H1 (cell line): Measurements from ENCODE around the gene ELOVL1. TPM values are rescaled to one million over a fixed set of nuclear protein-coding genes. Genes with fewer than 3 reads are reported as not detected.
A peak's percentile ranks its signal among the peaks of the same experiment; 100 is the strongest.

Experiments used
- CTCF ChIA-PET: fragments of 300-600 bp; sonication (Branson Sonifier 250); formaldehyde crosslinking; loops from one replicate; lab custom pipeline; 2021; ENCODE audit not compliant: partially characterized antibody; lab: Charles Lee
- POLR2A ChIA-PET: fragments of 300-600 bp; sonication (Branson Sonifier 250); formaldehyde crosslinking; loops from one replicate; lab custom pipeline; 2021; ENCODE audit warnings: inconsistent platforms; ENCODE audit not compliant: partially characterized antibody; lab: Charles Lee
- DNase-seq, 2 experiments: peaks; one replicate each; pipeline versions ENCODE4 v3.0.0 to v3.0.0-alpha.2; 2010 to 2022; ENCODE audit warnings: low spot score in 2 of 2, low read depth in 1 of 2, mixed read lengths in 1 of 2
- FAIRE-seq: peaks from 2 replicates; lab custom pipeline; 2011; peaks lifted over from hg19 to GRCh38; lab: Jason Lieb, UNC
- H2AFZ ChIP-seq: 2 replicates; pipeline ENCODE4 v1.8.1; 2012; ENCODE audit warnings: low read length, inconsistent platforms
- H2AK5ac ChIP-seq: 2 replicates; pipeline ENCODE4 v1.6.1; 2013; ENCODE audit warnings: low read depth, low read length
- H2BK120ac ChIP-seq: replicated peaks from 2 replicates; pipeline ENCODE3; 2013; ENCODE audit warnings: low read depth, low read length, inconsistent platforms
- H2BK12ac ChIP-seq: 2 replicates; pipeline ENCODE4 v1.6.1; 2013; ENCODE audit warnings: low read depth, low read length
- H2BK15ac ChIP-seq: 2 replicates; pipeline ENCODE4 v1.6.1; 2013; ENCODE audit warnings: low read length
- H2BK20ac ChIP-seq: 2 replicates; pipeline ENCODE4 v1.6.1; 2013; ENCODE audit warnings: low read length
- H2BK5ac ChIP-seq: 2 replicates; pipeline ENCODE4 v1.6.1; 2013; ENCODE audit warnings: low read depth, low read length
- H3K14ac ChIP-seq: 2 replicates; pipeline ENCODE4 v1.6.1; 2013; ENCODE audit warnings: inconsistent platforms; ENCODE audit not compliant: insufficient read length
- H3K18ac ChIP-seq: 2 replicates; pipeline ENCODE4 v1.6.1; 2013; ENCODE audit warnings: low read length; ENCODE audit errors: extremely low read depth
- H3K23ac ChIP-seq: 2 replicates; pipeline ENCODE4 v1.6.1; 2013; ENCODE audit warnings: inconsistent platforms; ENCODE audit not compliant: insufficient read length
- H3K23me2 ChIP-seq: 2 replicates; pipeline ENCODE4 v1.6.1; 2013; ENCODE audit warnings: low read depth, low read length
- H3K27ac ChIP-seq: 2 replicates; pipeline ENCODE4 v1.6.1; 2011; ENCODE audit warnings: low read depth, low read length, inconsistent platforms
- H3K27me3 ChIP-seq, 4 experiments: replicated peaks in 1 of 4; 1 replicate in 1 of 4; 2 replicates in 3 of 4; pipeline versions ENCODE4 v1.6.1 to v1.8.1; 2011 to 2013; ENCODE audit warnings: low read length in 3 of 4, mild to moderate bottlenecking in 3 of 4, inconsistent platforms in 2 of 4, mixed read lengths in 2 of 4, moderate library complexity in 1 of 4; ENCODE audit not compliant: control insufficient read depth in 3 of 4, insufficient read depth in 3 of 4; ENCODE audit errors: extremely low read depth in 1 of 4
- H3K36me3 ChIP-seq, 4 experiments: 2 replicates each; pipeline versions ENCODE4 v1.6.1 to v1.8.1; 2011 to 2013; ENCODE audit warnings: mild to moderate bottlenecking in 4 of 4, low read length in 3 of 4, moderate library complexity in 2 of 4, control low read depth in 1 of 4, inconsistent platforms in 1 of 4; ENCODE audit not compliant: insufficient read depth in 4 of 4, control insufficient read depth in 2 of 4
- H3K4ac ChIP-seq: replicated peaks from 2 replicates; pipeline ENCODE3; 2013; ENCODE audit warnings: low read length, low read depth, mixed read lengths, inconsistent platforms; ENCODE audit not compliant: insufficient read length
- H3K4me1 ChIP-seq, 4 experiments: replicated peaks in 1 of 4; 1 replicate in 1 of 4; 2 replicates in 3 of 4; pipeline versions ENCODE4 v1.6.1 to v1.8.1; 2011 to 2013; ENCODE audit warnings: low read length in 3 of 4, inconsistent platforms in 2 of 4, mixed read lengths in 1 of 4; ENCODE audit not compliant: insufficient read depth in 4 of 4, control insufficient read depth in 3 of 4
- H3K4me2 ChIP-seq, 2 experiments: 2 replicates each; pipeline versions ENCODE4 v1.6.1 to v1.8.1; 2011 to 2013; ENCODE audit warnings: low read depth in 2 of 2, low read length in 2 of 2, control low read depth in 1 of 2, inconsistent platforms in 1 of 2, mild to moderate bottlenecking in 1 of 2; ENCODE audit not compliant: insufficient read depth in 1 of 2
- H3K4me3 ChIP-seq, 4 experiments: fragments of 200-600, 300-600 bp in 1 of 4; sonication (generic), shearing (Covaris generic), sonication (Bioruptor Twin) in 1 of 4; 2 replicates each; pipeline versions ENCODE4 v1.5.1 to v1.8.1; 2011 to 2016; ENCODE audit warnings: low read length in 4 of 4, low read depth in 3 of 4, control low read depth in 2 of 4, inconsistent platforms in 2 of 4, mild to moderate bottlenecking in 2 of 4, mixed read lengths in 1 of 4, moderate library complexity in 1 of 4; ENCODE audit not compliant: insufficient read depth in 2 of 4; ENCODE audit errors: extremely low read depth in 1 of 4
- H3K56ac ChIP-seq: replicated peaks from 2 replicates; pipeline ENCODE3; 2013; ENCODE audit warnings: low read depth, mild to moderate bottlenecking, mixed read lengths, low read length, inconsistent platforms; ENCODE audit not compliant: insufficient read length
- H3K79me1 ChIP-seq: 2 replicates; pipeline ENCODE4 v1.6.1; 2013; ENCODE audit warnings: low read depth, low read length, control low read depth
- H3K79me2 ChIP-seq, 2 experiments: 2 replicates each; pipeline versions ENCODE4 v1.6.1 to v1.8.1; 2012 to 2013; ENCODE audit warnings: low read length in 2 of 2, mild to moderate bottlenecking in 2 of 2, inconsistent platforms in 1 of 2; ENCODE audit not compliant: insufficient read depth in 2 of 2, control insufficient read depth in 1 of 2
- H3K9ac ChIP-seq, 4 experiments: replicated peaks in 1 of 4; 1 replicate in 1 of 4; 2 replicates in 3 of 4; pipeline versions ENCODE4 v1.6.1 to v1.8.1; 2011 to 2013; ENCODE audit warnings: low read depth in 3 of 4, low read length in 3 of 4, control low read depth in 2 of 4, mild to moderate bottlenecking in 2 of 4, moderate library complexity in 2 of 4, inconsistent platforms in 1 of 4; ENCODE audit errors: extremely low read depth in 1 of 4
- H3K9me3 ChIP-seq, 2 experiments: 2 replicates each; pipeline versions ENCODE4 v1.6.1 to v1.8.1; 2012 to 2013; ENCODE audit warnings: mild to moderate bottlenecking in 2 of 2, moderate library complexity in 2 of 2, control low read depth in 1 of 2, inconsistent platforms in 1 of 2, low read depth in 1 of 2, low read length in 1 of 2, mixed read lengths in 1 of 2; ENCODE audit not compliant: insufficient read depth in 2 of 2
- H4K20me1 ChIP-seq, 2 experiments: replicated peaks in 1 of 2; 2 replicates each; pipeline versions ENCODE3 to v1.8.1; 2011 to 2013; ENCODE audit warnings: inconsistent platforms in 2 of 2, low read length in 2 of 2, mild to moderate bottlenecking in 1 of 2; ENCODE audit not compliant: insufficient read depth in 2 of 2, control insufficient read depth in 1 of 2
- H4K5ac ChIP-seq: 2 replicates; pipeline ENCODE4 v1.6.1; 2013; ENCODE audit warnings: low read length, low read depth, mixed read lengths, inconsistent platforms; ENCODE audit not compliant: insufficient read length
- H4K8ac ChIP-seq: 2 replicates; pipeline ENCODE4 v1.8.0; 2013; ENCODE audit warnings: mild to moderate bottlenecking, moderate library complexity, low read length, inconsistent platforms; ENCODE audit not compliant: insufficient read depth; ENCODE audit errors: extremely low read depth
- H4K91ac ChIP-seq: replicated peaks from 2 replicates; pipeline ENCODE3; 2013; ENCODE audit warnings: low read length, mixed read lengths, inconsistent platforms; ENCODE audit not compliant: insufficient read length
- BACH1 ChIP-seq: IDR thresholded peaks from 2 replicates; pipeline ENCODE4 v1.6.1; 2012; ENCODE audit warnings: low read length, improper control_type of control experiment
- CHD1 ChIP-seq: IDR thresholded peaks from 2 replicates; pipeline ENCODE4 v1.6.1; 2012; ENCODE audit warnings: low read depth, low read length, improper control_type of control experiment
- EGR1 ChIP-seq: IDR thresholded peaks from 2 replicates; pipeline ENCODE4 v1.6.1; 2011; ENCODE audit warnings: low read depth, low read length, borderline replicate concordance
- EP300 ChIP-seq, 2 experiments: IDR thresholded peaks; 1 replicate in 1 of 2; 2 replicates in 1 of 2; pipeline ENCODE4 v1.6.1; 2011 to 2012; ENCODE audit warnings: low read depth in 2 of 2, low read length in 2 of 2, mild to moderate bottlenecking in 2 of 2, borderline replicate concordance in 1 of 2, inconsistent platforms in 1 of 2, moderate library complexity in 1 of 2
- NANOG ChIP-seq: IDR thresholded peaks from 2 replicates; pipeline ENCODE4 v1.6.1; 2011; ENCODE audit warnings: low read length, low read depth, mild to moderate bottlenecking, inconsistent platforms; ENCODE audit not compliant: insufficient read depth, poor library complexity, severe bottlenecking
- POU5F1 ChIP-seq: IDR thresholded peaks from 2 replicates; pipeline ENCODE4 v1.6.1; 2011; ENCODE audit warnings: low read depth, mild to moderate bottlenecking, low read length, moderate library complexity
- SIN3A ChIP-seq, 2 experiments: IDR thresholded peaks in 1 of 2; conservative IDR thresholded peaks in 1 of 2; 2 replicates each; pipeline ENCODE4 v1.6.1; 2011 to 2012; ENCODE audit warnings: low read length in 2 of 2, improper control_type of control experiment in 1 of 2, low read depth in 1 of 2, mild to moderate bottlenecking in 1 of 2
- SIX5 ChIP-seq: IDR thresholded peaks from 2 replicates; pipeline ENCODE4 v1.6.1; 2011; ENCODE audit warnings: mild to moderate bottlenecking, low read depth, low read length
- ZNF274 ChIP-seq: IDR thresholded peaks from 2 replicates; pipeline ENCODE4 v1.7.0; 2012; ENCODE audit warnings: low read length, borderline replicate concordance; ENCODE audit errors: extremely low read depth
- WGBS, 2 experiments: shearing (Covaris generic) in 1 of 2; methylation state at CpG; one replicate each; pipeline versions ENCODE4 v1.1.6 to v1.1.7; 2013 to 2015; ENCODE audit warnings: low lambda C conversion rate in 2 of 2, mixed read lengths in 2 of 2, inconsistent platforms in 1 of 2, low coverage in 1 of 2, missing lambda C conversion rate in 1 of 2; ENCODE audit not compliant: insufficient replicate concordance in 2 of 2, insufficient coverage in 1 of 2, insufficient read length in 1 of 2; ENCODE audit errors: extremely low coverage in 1 of 2, missing lambda C conversion rate in 1 of 2; 5-methylcytosine and 5-hydroxymethylcytosine counted together
- polyA plus RNA-seq, 7 experiments: library from polyadenylated mRNA; depleted of rRNA in 3 of 7; stranded (reverse) in 5 of 7; unstranded in 2 of 7; fragments of >200 nt in 5 of 7; fragments of 200-250 nt in 2 of 7; gene quantifications; 1 replicate in 5 of 7; 2 replicates in 1 of 7; 4 replicates in 1 of 7; pipeline versions ENCODE4 v1.2.1 to v1.2.3, GENCODE V29; 2011 to 2013; ENCODE audit warnings: missing spikeins in 2 of 7, mixed read lengths in 2 of 7
- total RNA-seq: library from RNA; stranded (reverse); fragmentation: NEBNext Ultra II Directional; extraction: Animal tissue kit (Norgen Biotek cat#: 25700); gene quantifications from 2 replicates; pipeline ENCODE4 v1.2.1, GENCODE V29; 2021

ELOVL1 gene
- total and polyA plus RNA-seq, 2 of the 8 experiments (the other 6 are each of a cell fraction or from before 2014, with no cell fraction given) = 28.5 to 68.1 TPM

- Histone ChIP-seq H3K4me1 (peaks cover 4 to 12% (median 8%) of the 10 kb centered on the region in 4 experiments; a peak in 6 of 7 replicates), H3K27me3 (peaks cover 0 to 1% (median 0%) of the 10 kb centered on the region in 4 experiments; a peak in 1 of 7 replicates), H3K23me2 (peaks cover 7% of the 10 kb centered on the region), H3K9ac (no peak overlapping the region), H3K18ac (0 out of 2 replicates have a peak overlapping the region, but pooled peaks have one; percentile 27), H4K91ac (no peak overlapping the region), H4K8ac (no peak overlapping the region), H3K56ac (no peak overlapping the region), H2BK20ac (0 out of 2 replicates have a peak overlapping the region, but pooled peaks have one; percentile 43), H3K79me1 (no peaks in the 10 kb centered on the region), H3K14ac (no peak overlapping the region), H3K9me3 (no peaks in the 10 kb centered on the region), H2AFZ (no peak overlapping the region), H3K4ac (no peak overlapping the region), H3K4me3 (no peak overlapping the region), H3K27ac (no peak overlapping the region)
- no peak for DNase-seq
- POLR2A ChIA-PET = interaction anchor here (1.5 to 1.6 kb wide), 2 partner anchors 10 to 16 kb away, joined by 6 to 11 read pairs; no protein-coding TSS in a partner anchor
- CTCF ChIA-PET = interaction anchor here (1.0 kb wide), 1 partner anchor 116 kb away, joined by 3 read pairs; no protein-coding TSS in a partner anchor
- TF ChIP-seq EP300 (IDR thresholded peaks at IDR 0.05; ENCODE audit: borderline replicate concordance in 1 of 2, low read depth in 2 of 2, low read length in 2 of 2) = no peak
- TF ChIP-seq SIX5 = no peak
- TF ChIP-seq CHD1 = no peak
- TF ChIP-seq NANOG = no peak
- no peak for TF ChIP-seq POU5F1
- TF ChIP-seq BACH1 = no peak
- no peak for TF ChIP-seq SIN3A (conservative IDR thresholded peaks at IDR 0.05 in 1 of 2, IDR thresholded peaks at IDR 0.05 in 1 of 2; ENCODE audit: low read depth in 1 of 2, low read length in 2 of 2)
- TF ChIP-seq ZNF274 = no peak
- TF ChIP-seq EGR1 = no peak
- TF ChIP-seq, all 59 proteins: peak for 0
- no peak overlapping the region for H3K4me2 ChIP-seq
- H3K36me3 ChIP-seq = no peaks in the 10 kb centered on the region
- no peak for FAIRE-seq
- no peak overlapping the region for H2BK120ac ChIP-seq
- no peak overlapping the region for H3K23ac ChIP-seq
- H2BK12ac ChIP-seq = no peak overlapping the region
- no peak overlapping the region for H2BK15ac ChIP-seq
- no peak overlapping the region for H4K5ac ChIP-seq
- no peak overlapping the region for H2BK5ac ChIP-seq
- no peaks in the 10 kb centered on the region for H4K20me1 ChIP-seq
- no peaks in the 10 kb centered on the region for H3K79me2 ChIP-seq
- no peak overlapping the region for H2AK5ac ChIP-seq
- WGBS, 2 experiments = 74% methylated on average over 3 of the region's 3 CpGs; no CpG with 5 or more reads in 1 of the 2 experiments
Observed at GRCh38 chr1:43352881-43353280, 14.9 kb downstream of the ELOVL1 start.
